Spleen (tissue), 7 donors: Measurements from ENCODE around the gene AKAP10.

Source experiments
- CTCF ChIP-seq, 11 experiments: fragments of 200-600 bp in 7 of 11; fragments of 450-650 bp in 4 of 11; sonication (generic) in 4 of 11; IDR thresholded peaks in 8 of 11; conservative IDR thresholded peaks in 3 of 11; 1 replicate in 7 of 11; 2 replicates in 4 of 11; pipeline versions ENCODE4 v1.4.0 to v1.8.0; 2016 to 2021; ENCODE audit warnings: antibody characterized with exemption in 11 of 11, inconsistent platforms in 4 of 11, mild to moderate bottlenecking in 1 of 11
- POLR2A ChIP-seq, 3 donors: fragments of 450-650 bp; IDR thresholded peaks; one replicate each; pipeline ENCODE4 v1.5.1; 2017; ENCODE audit warnings: antibody characterized with exemption in 3 of 3, mild to moderate bottlenecking in 1 of 3
- POLR2AphosphoS5 ChIP-seq, 3 donors: sonication (generic); formaldehyde crosslinking; IDR thresholded peaks; one replicate each; pipeline ENCODE4 v1.5.1; 2017; ENCODE audit warnings: antibody characterized with exemption in 3 of 3
- donor health status: DM: no; HTN: no; CAD: no; lungs with moderate emphysema.
- donor health status: DM: no; HTN: no; CAD: no.
- donor health status: DM: no; HTN: no; CAD: no.

DNA sequence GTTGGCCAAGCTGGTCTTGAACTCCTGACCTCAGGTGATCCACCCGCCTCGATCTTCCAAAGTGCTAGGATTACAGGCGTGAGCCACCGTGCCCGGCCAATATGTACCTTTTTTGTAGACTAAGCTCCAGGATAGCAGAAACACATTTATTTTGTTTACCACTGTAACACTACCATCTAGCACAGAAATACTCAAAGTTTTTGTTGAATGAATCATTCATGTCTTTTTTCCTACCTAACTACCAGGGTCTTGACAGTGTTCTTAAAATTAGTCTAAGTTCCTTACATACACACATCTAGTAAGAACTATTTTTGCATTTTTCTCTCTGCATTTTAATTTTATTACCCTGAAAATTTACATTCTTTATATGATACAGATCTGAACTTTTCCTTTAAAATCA lies 44.4 kb downstream of the AKAP10 start:
- TF ChIP-seq CTCF (IDR thresholded peaks at IDR 0.05 in 8 of 11, conservative IDR thresholded peaks at IDR 0.05 in 3 of 11), result no peak
- no peak for TF ChIP-seq POLR2A (IDR thresholded peaks at IDR 0.05)
- TF ChIP-seq POLR2AphosphoS5 (IDR thresholded peaks at IDR 0.05), result no peak
